ENCODE data around the gene EYA4.
"Not testable (repeated sequence)": the region's sequence is repeated elsewhere in the genome, so short reads cannot be mapped to it uniquely, and the experiment has no call there.

The EYA4 gene

DNA sequence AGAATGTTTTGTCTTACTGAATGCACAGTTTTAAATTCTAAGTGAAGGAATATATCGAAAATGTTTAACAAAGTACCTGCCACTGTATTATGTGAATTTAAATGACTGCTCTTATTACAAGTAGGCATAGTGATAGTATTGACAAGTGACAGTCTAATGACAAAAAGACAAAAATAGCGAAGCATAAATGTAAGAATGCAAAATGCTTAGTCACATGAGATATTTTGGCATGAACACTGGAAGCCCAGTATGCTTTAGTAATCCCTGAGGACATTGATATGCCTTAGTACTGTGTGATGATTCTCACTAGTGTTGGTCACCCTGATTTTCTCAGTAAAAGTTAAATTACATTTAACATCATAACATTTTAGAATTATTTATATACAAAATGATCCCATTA, 153.5 kb downstream of the EYA4 start:
- H3K9ac ChIP-seq (ENCODE audit: low read depth, low read length, poor library complexity, severe bottlenecking), result no peak overlapping the region
- no peak overlapping the region for H3K4me3 ChIP-seq (ENCODE audit: low read length, poor library complexity, severe bottlenecking)
- H3K9me2 ChIP-seq (replicated peaks; ENCODE audit: low read depth, low read length), result no peaks in the 10 kb centered on the region
- no peaks in the 10 kb centered on the region for H3K36me3 ChIP-seq (ENCODE audit: insufficient read depth, low read length)
- H4K20me1 ChIP-seq (ENCODE audit: insufficient read depth, low read length, poor library complexity, severe bottlenecking), result no peaks in the 10 kb centered on the region
- no peaks in the 10 kb centered on the region for H3K4me1 ChIP-seq (ENCODE audit: insufficient read depth, low read length, poor library complexity, severe bottlenecking)
- H3K27me3 ChIP-seq (ENCODE audit: insufficient read depth, low read length, poor library complexity, severe bottlenecking), result no peaks in the 10 kb centered on the region
- H3F3A ChIP-seq (ENCODE audit: low read depth), result no peaks in the 10 kb centered on the region
- H3K79me2 ChIP-seq (ENCODE audit: insufficient read depth, low read length), result no peaks in the 10 kb centered on the region
- H2AFZ ChIP-seq (ENCODE audit: low read length), result no peak overlapping the region
- no peak overlapping the region for H3K4me2 ChIP-seq (ENCODE audit: low read depth, low read length, poor library complexity, severe bottlenecking)
- TF ChIP-seq, protein P1, sequence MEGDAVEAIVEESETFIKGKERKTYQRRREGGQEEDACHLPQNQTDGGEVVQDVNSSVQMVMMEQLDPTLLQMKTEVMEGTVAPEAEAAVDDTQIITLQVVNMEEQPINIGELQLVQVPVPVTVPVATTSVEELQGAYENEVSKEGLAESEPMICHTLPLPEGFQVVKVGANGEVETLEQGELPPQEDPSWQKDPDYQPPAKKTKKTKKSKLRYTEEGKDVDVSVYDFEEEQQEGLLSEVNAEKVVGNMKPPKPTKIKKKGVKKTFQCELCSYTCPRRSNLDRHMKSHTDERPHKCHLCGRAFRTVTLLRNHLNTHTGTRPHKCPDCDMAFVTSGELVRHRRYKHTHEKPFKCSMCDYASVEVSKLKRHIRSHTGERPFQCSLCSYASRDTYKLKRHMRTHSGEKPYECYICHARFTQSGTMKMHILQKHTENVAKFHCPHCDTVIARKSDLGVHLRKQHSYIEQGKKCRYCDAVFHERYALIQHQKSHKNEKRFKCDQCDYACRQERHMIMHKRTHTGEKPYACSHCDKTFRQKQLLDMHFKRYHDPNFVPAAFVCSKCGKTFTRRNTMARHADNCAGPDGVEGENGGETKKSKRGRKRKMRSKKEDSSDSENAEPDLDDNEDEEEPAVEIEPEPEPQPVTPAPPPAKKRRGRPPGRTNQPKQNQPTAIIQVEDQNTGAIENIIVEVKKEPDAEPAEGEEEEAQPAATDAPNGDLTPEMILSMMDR (conservative IDR thresholded peaks at IDR 0.05; ENCODE audit: low read length), result no peak
- TF ChIP-seq EZH2phosphoT487 (IDR thresholded peaks at IDR 0.05; ENCODE audit: borderline replicate concordance), result no peak
- no peaks in the 10 kb centered on the region for H3K9me3 ChIP-seq (ENCODE audit: insufficient read depth, low read depth, low read length)

DNA sequence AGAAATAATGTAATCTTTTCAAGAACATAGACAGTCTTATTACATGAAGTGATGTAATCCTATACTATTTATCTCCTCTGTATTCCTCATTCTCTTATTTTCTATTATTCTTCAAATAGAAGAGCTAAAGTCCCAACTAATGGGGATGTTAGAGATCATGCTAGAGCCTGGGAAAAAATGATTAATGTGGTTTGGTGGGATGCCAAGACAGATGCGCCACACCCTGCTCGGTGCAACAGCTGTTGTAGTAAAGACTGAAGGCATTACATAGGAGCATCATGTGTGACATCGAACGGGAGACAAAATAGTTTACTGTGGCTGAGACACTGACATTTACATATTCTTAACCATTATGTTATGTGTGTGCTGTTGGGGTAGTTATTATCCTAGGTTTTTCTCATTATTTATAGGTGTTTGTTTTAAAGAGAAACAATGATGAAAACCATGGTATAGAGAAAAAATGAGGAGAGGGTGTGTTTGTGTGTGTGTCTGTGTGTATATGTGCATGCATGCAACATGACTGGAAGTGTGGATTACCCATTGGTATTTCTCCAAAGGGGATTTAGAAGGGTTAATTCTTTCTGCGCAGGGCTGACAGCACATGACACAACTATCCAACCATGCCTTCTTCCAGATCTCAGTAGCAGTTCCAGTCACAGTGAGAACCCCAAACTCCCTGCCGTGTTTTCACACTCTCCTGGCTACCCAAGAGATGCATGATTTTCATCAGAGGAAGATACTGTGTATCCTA, 155.3 kb downstream of the EYA4 start:
- H3K9me3 ChIP-seq (ENCODE audit: insufficient read depth, low read depth, low read length), result no peaks in the 10 kb centered on the region
- no peaks in the 10 kb centered on the region for H3K36me3 ChIP-seq (ENCODE audit: insufficient read depth, low read length)
- TF ChIP-seq EZH2phosphoT487 (IDR thresholded peaks at IDR 0.05; ENCODE audit: borderline replicate concordance), result no peak
- TF ChIP-seq, protein P1 (conservative IDR thresholded peaks at IDR 0.05; ENCODE audit: low read length), result no peak
- no peak overlapping the region for H2AFZ ChIP-seq (ENCODE audit: low read length)
- no peaks in the 10 kb centered on the region for H4K20me1 ChIP-seq (ENCODE audit: insufficient read depth, low read length, poor library complexity, severe bottlenecking)
- no peaks in the 10 kb centered on the region for H3K9me2 ChIP-seq (replicated peaks; ENCODE audit: low read depth, low read length)
- no peaks in the 10 kb centered on the region for H3K4me1 ChIP-seq (ENCODE audit: insufficient read depth, low read length, poor library complexity, severe bottlenecking)
- no peaks in the 10 kb centered on the region for H3K27me3 ChIP-seq (ENCODE audit: insufficient read depth, low read length, poor library complexity, severe bottlenecking)
- H3K4me3 ChIP-seq (ENCODE audit: low read length, poor library complexity, severe bottlenecking), result no peak overlapping the region
- H3K9ac ChIP-seq (ENCODE audit: low read depth, low read length, poor library complexity, severe bottlenecking), result no peak overlapping the region
- no peak overlapping the region for H3K4me2 ChIP-seq (ENCODE audit: low read depth, low read length, poor library complexity, severe bottlenecking)
- no peaks in the 10 kb centered on the region for H3K79me2 ChIP-seq (ENCODE audit: insufficient read depth, low read length)
- no peaks in the 10 kb centered on the region for H3F3A ChIP-seq (ENCODE audit: low read depth)

DNA sequence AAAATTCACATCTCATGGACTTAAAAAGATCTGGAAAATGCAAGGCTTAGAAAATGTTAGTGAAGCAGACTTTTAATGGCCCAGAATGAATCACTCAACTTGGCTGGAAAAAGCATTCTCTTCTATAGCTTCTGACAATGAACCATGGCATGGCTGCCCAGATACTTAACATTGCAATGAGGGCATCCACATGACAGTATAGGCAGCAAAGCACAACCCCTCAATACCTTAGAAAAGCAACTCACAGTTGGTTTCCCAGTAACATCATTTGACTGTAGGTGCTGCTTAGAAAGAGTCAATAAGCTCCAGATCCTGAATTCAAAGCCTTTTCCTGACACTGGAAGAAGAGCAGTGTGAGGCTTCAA, 155.8 kb downstream of the EYA4 start:
- H3F3A ChIP-seq (ENCODE audit: low read depth), result no peaks in the 10 kb centered on the region
- no peak overlapping the region for H2AFZ ChIP-seq (ENCODE audit: low read length)
- no peak overlapping the region for H3K4me2 ChIP-seq (ENCODE audit: low read depth, low read length, poor library complexity, severe bottlenecking)
- TF ChIP-seq EZH2phosphoT487 (IDR thresholded peaks at IDR 0.05; ENCODE audit: borderline replicate concordance), result no peak
- TF ChIP-seq, protein P1 (conservative IDR thresholded peaks at IDR 0.05; ENCODE audit: low read length), result no peak
- no peak overlapping the region for H3K9ac ChIP-seq (ENCODE audit: low read depth, low read length, poor library complexity, severe bottlenecking)
- H3K9me2 ChIP-seq (replicated peaks; ENCODE audit: low read depth, low read length), result no peaks in the 10 kb centered on the region
- no peaks in the 10 kb centered on the region for H3K9me3 ChIP-seq (ENCODE audit: insufficient read depth, low read depth, low read length)
- H3K4me3 ChIP-seq (ENCODE audit: low read length, poor library complexity, severe bottlenecking), result no peak overlapping the region
- H3K4me1 ChIP-seq (ENCODE audit: insufficient read depth, low read length, poor library complexity, severe bottlenecking), result no peaks in the 10 kb centered on the region
- H3K79me2 ChIP-seq (ENCODE audit: insufficient read depth, low read length), result no peaks in the 10 kb centered on the region
- no peaks in the 10 kb centered on the region for H3K36me3 ChIP-seq (ENCODE audit: insufficient read depth, low read length)
- H3K27me3 ChIP-seq (ENCODE audit: insufficient read depth, low read length, poor library complexity, severe bottlenecking), result no peaks in the 10 kb centered on the region
- no peaks in the 10 kb centered on the region for H4K20me1 ChIP-seq (ENCODE audit: insufficient read depth, low read length, poor library complexity, severe bottlenecking)

DNA sequence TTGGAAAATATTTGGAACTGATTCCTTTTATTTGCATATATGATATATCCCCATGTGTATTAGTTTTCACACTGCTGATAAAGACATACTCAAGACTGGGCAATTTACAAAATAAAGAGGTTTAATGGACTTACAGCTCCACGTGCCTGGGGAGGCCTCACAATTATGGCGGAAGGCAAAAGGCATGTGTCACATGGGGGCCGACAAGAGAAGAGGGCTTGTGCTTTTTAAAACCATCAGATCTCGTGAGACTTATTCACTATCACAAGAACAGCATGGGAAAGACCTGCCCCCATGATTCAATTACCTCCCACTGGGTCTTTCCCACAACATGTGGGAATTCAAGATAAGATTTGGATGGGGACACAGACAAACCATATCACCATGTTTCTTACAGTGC, 156.4 kb downstream of the EYA4 start:
- not testable (repeated sequence) for H3K4me1 ChIP-seq (ENCODE audit: insufficient read depth, low read length, poor library complexity, severe bottlenecking); H3K9ac ChIP-seq (ENCODE audit: low read depth, low read length, poor library complexity, severe bottlenecking); H3K4me3 ChIP-seq (ENCODE audit: low read length, poor library complexity, severe bottlenecking); H4K20me1 ChIP-seq (ENCODE audit: insufficient read depth, low read length, poor library complexity, severe bottlenecking); H3K36me3 ChIP-seq (ENCODE audit: insufficient read depth, low read length); H2AFZ ChIP-seq (ENCODE audit: low read length); H3K79me2 ChIP-seq (ENCODE audit: insufficient read depth, low read length); H3K9me2 ChIP-seq (replicated peaks; ENCODE audit: low read depth, low read length); H3K9me3 ChIP-seq (ENCODE audit: insufficient read depth, low read depth, low read length); H3K4me2 ChIP-seq (ENCODE audit: low read depth, low read length, poor library complexity, severe bottlenecking); H3F3A ChIP-seq (ENCODE audit: low read depth); H3K27me3 ChIP-seq (ENCODE audit: insufficient read depth, low read length, poor library complexity, severe bottlenecking)
